Measurements from ENCODE around the gene CYTH1. TPM values are rescaled to one million over a fixed set of nuclear protein-coding genes. Genes with fewer than 3 reads are reported as not detected.

CYTH1 gene
- total RNA-seq, 1 experiment from 2014 or later = 9.7 TPM

DNA sequence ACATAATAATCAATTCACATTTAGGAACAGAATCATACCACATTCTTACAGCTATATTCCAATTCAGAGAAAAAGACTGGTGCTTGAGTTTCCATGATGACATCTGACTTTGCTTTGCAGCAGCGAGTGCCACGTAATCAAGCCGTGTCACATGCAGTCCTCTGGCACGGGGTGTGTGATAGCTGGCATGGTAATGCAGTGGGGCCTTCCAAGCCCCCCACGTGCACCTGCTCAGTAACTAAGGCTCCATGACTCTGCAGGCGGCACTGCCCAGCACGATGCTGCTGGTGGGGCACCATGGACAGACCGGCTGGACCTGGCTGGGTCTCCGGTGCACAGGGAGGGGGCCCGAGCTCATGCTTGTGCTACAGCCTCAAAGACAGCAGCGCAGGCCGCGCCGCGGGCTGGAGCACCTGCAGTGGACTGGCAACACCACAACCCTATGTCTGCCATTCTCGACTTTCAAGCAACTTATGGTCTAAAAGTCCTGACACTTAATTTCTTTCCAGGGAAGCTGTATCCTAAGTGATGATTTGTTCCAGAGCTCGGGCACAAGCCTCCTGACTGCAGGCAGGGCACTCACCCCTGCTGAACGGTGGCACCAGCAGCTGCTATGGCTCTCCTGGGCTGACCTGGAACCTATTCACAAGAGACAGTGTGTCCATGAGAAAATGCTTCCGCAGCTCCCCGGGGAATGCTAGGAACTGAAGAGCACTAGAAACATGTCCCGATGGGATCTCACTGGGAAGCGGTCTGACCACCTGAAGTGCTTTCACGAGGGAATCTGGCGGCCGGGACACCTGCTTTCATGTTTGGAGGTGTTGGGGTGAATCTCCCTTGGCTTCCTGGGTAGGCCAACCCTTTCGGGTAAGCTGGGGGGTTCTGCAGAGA, 105.4 kb downstream of the CYTH1 start:
- Mint-ChIP-seq H3K4me1 (peaks cover 9 to 12% of the 10 kb centered on the region in 2 experiments), H3K36me3 (ENCODE audit: insufficient read depth in 1 of 3, low read depth in 3 of 3) (peaks cover 0 to 8% (median 5%) of the 10 kb centered on the region in 3 experiments; a peak in 4 of 7 replicates), H3K27me3 (ENCODE audit: low read depth) (no peaks in the 10 kb centered on the region), H3K9me3 (no peaks in the 10 kb centered on the region), H3K4me3 (no peak overlapping the region), H3K27ac (no peak overlapping the region)
- no peaks in the 10 kb centered on the region for H3K27me3 ChIP-seq (ENCODE audit: insufficient read depth, low read length)
- H3K4me1 ChIP-seq (ENCODE audit: insufficient read depth, low read length) = no peaks in the 10 kb centered on the region
- no peak overlapping the region for H3K14ac ChIP-seq (ENCODE audit: insufficient read depth, low read length)
- H2BK120ac ChIP-seq (ENCODE audit: low read depth, low read length, poor library complexity, severe bottlenecking) = no peak overlapping the region
- H4K8ac ChIP-seq (replicated peaks; ENCODE audit: insufficient read length, low read depth, low read length) = no peak overlapping the region
- no peak overlapping the region for H3K23ac ChIP-seq (ENCODE audit: insufficient read length, low read depth, low read length)
- no peaks in the 10 kb centered on the region for H3K79me2 ChIP-seq (ENCODE audit: insufficient read depth, low read length)
- H3K27ac ChIP-seq (ENCODE audit: insufficient read length, low read depth, low read length) = no peak overlapping the region
- H3K56ac ChIP-seq (ENCODE audit: insufficient read length, low read depth, low read length) = no peak overlapping the region
- H3T11ph ChIP-seq (ENCODE audit: low read length) = no peak overlapping the region
- H2BK12ac ChIP-seq (ENCODE audit: insufficient read length, low read depth, low read length) = no peak overlapping the region
- H2BK20ac ChIP-seq (ENCODE audit: low read depth, low read length, poor library complexity, severe bottlenecking) = no peak overlapping the region
- no peak overlapping the region for H3K18ac ChIP-seq (ENCODE audit: insufficient read length, low read depth, low read length)
- DNase-seq = no peak
- no peak overlapping the region for H2AFZ ChIP-seq (ENCODE audit: low read length)
- H4K91ac ChIP-seq (ENCODE audit: insufficient read length, low read depth, low read length) = no peak overlapping the region
- peaks cover 2% of the 10 kb centered on the region for H4K20me1 ChIP-seq (ENCODE audit: control insufficient read depth, insufficient read depth, insufficient read length)
- no peak overlapping the region for H3K4me2 ChIP-seq (ENCODE audit: insufficient read depth, insufficient read length, low read length)
- WGBS (ENCODE audit: extremely low coverage, insufficient read length, low lambda C conversion rate) = no CpG with 5 or more reads among the region's 26 CpGs
- H3K9me3 ChIP-seq (ENCODE audit: control insufficient read depth, low read depth, low read length) = no peaks in the 10 kb centered on the region
- TF ChIP-seq, protein P1, sequence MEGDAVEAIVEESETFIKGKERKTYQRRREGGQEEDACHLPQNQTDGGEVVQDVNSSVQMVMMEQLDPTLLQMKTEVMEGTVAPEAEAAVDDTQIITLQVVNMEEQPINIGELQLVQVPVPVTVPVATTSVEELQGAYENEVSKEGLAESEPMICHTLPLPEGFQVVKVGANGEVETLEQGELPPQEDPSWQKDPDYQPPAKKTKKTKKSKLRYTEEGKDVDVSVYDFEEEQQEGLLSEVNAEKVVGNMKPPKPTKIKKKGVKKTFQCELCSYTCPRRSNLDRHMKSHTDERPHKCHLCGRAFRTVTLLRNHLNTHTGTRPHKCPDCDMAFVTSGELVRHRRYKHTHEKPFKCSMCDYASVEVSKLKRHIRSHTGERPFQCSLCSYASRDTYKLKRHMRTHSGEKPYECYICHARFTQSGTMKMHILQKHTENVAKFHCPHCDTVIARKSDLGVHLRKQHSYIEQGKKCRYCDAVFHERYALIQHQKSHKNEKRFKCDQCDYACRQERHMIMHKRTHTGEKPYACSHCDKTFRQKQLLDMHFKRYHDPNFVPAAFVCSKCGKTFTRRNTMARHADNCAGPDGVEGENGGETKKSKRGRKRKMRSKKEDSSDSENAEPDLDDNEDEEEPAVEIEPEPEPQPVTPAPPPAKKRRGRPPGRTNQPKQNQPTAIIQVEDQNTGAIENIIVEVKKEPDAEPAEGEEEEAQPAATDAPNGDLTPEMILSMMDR (conservative IDR thresholded peaks at IDR 0.05) = no peak
- H3K23me2 ChIP-seq (ENCODE audit: insufficient read length, low read depth, low read length, poor library complexity, severe bottlenecking) = no peaks in the 10 kb centered on the region
- no peak overlapping the region for H2BK15ac ChIP-seq (ENCODE audit: low read depth, low read length)
- H3K79me1 ChIP-seq (ENCODE audit: insufficient read depth, low read depth, low read length, poor library complexity, severe bottlenecking) = no peaks in the 10 kb centered on the region
- no peak overlapping the region for H2BK5ac ChIP-seq (ENCODE audit: insufficient read length, low read length)
- no peak overlapping the region for H4K5ac ChIP-seq (ENCODE audit: insufficient read length, low read depth, low read length)
- H2AK5ac ChIP-seq (ENCODE audit: insufficient read length, low read length) = no peak overlapping the region
- no peak overlapping the region for H3K4ac ChIP-seq (ENCODE audit: low read depth, low read length)
- H3K9ac ChIP-seq (ENCODE audit: extremely low read depth, insufficient read length, low read length) = no peak overlapping the region
